ENCODE data around the gene FERD3L.

GRCh38 chr7:19144661-19145433 lies at the start of gene FERD3L:
- TF ChIP-seq YY1 (IDR thresholded peaks at IDR 0.05): no peak
- no peak for TF ChIP-seq RAD21 (IDR thresholded peaks at IDR 0.05)
- TF ChIP-seq CTCF (IDR thresholded peaks at IDR 0.05; ENCODE audit: low read depth, low read length, missing input control): no peak
- no peak for TF ChIP-seq MAX (IDR thresholded peaks at IDR 0.05)
- TF ChIP-seq SP1 (IDR thresholded peaks at IDR 0.05): no peak
- TF ChIP-seq ZBTB33 (IDR thresholded peaks at IDR 0.05): no peak
- no peak for TF ChIP-seq JUND (IDR thresholded peaks at IDR 0.05)
